GM12865 (cell line): ENCODE data around the gene GAGE12F.
"Not testable (repeated sequence)": the region's sequence is repeated elsewhere in the genome, so short reads cannot be mapped to it uniquely, and the experiment has no call there.

Source experiments
- DNase-seq: peaks from one replicate; pipeline ENCODE4 v3.0.0; 2010; ENCODE audit warnings: low read depth
- H3K4me3 ChIP-seq: 2 replicates; pipeline ENCODE4 v1.5.1; 2011; ENCODE audit warnings: mild to moderate bottlenecking, low read depth, low read length, control low read depth
- CTCF ChIP-seq: IDR thresholded peaks from 2 replicates; pipeline ENCODE4 v1.5.1; 2011; ENCODE audit warnings: low read length, control low read depth, low read depth, inconsistent platforms; ENCODE audit not compliant: insufficient read depth; ENCODE audit errors: missing control alignments

Gene GAGE12F

GRCh38 chrX:49560542-49560941, at the start of gene GAGE12F:
TSS of gene GAGE12F (plus strand) at chrX:49560842. CDS start at chrX:49561997, 1,155 bp downstream.
- not testable (repeated sequence) for DNase-seq, H3K4me3 ChIP-seq

GRCh38 chrX:49531877-49532276, 28.8 kb upstream of the GAGE12F start, which contains the start of gene GAGE12C:
TSS of gene GAGE12C (plus strand) at chrX:49532177. CDS start at chrX:49533332, 1,155 bp downstream.
- DNase-seq, H3K4me3 ChIP-seq: not testable (repeated sequence)

- DNase-seq, H3K4me3 ChIP-seq: not testable (repeated sequence)
Measured at GRCh38 chrX:49541433-49541832, 19.2 kb upstream of the GAGE12F start, which contains the start of gene GAGE12D. TSS of gene GAGE12D (plus strand) at chrX:49541733. CDS start at chrX:49542888, 1,155 bp downstream.

GRCh38 chrX:49550989-49551388, 9.7 kb upstream of the GAGE12F start, which contains the start of gene GAGE12E:
TSS of gene GAGE12E (plus strand) at chrX:49551289. CDS start at chrX:49552444, 1,155 bp downstream.
- not testable (repeated sequence) for DNase-seq, H3K4me3 ChIP-seq

- H3K4me3 ChIP-seq, DNase-seq: not testable (repeated sequence)
Measured at GRCh38 chrX:49568728-49569127, 8.1 kb downstream of the GAGE12F start.

- H3K4me3 ChIP-seq, DNase-seq: not testable (repeated sequence)
Measured at GRCh38 chrX:49569152-49569551, 8.5 kb downstream of the GAGE12F start.

GRCh38 chrX:49570100-49570499, 9.5 kb downstream of the GAGE12F start, which contains the start of gene GAGE12G:
TSS of gene GAGE12G (plus strand) at chrX:49570400. CDS start at chrX:49571555, 1,155 bp downstream.
- DNase-seq, H3K4me3 ChIP-seq: not testable (repeated sequence)

- not testable (repeated sequence) for DNase-seq, H3K4me3 ChIP-seq
Measured at GRCh38 chrX:49579649-49580048, 19.0 kb downstream of the GAGE12F start, which contains the start of gene GAGE12H. TSS of gene GAGE12H (plus strand) at chrX:49579949. CDS start at chrX:49581104, 1,155 bp downstream.

GRCh38 chrX:49589196-49589595, 28.6 kb downstream of the GAGE12F start, which contains the start of gene GAGE2A:
TSS of gene GAGE2A (plus strand) at chrX:49589496. CDS start at chrX:49590651, 1,155 bp downstream.
- not testable (repeated sequence) for H3K4me3 ChIP-seq, DNase-seq

GRCh38 chrX:49589769-49590478, 29.3 kb downstream of the GAGE12F start:
- not testable (repeated sequence) for H3K4me3 ChIP-seq

GRCh38 chrX:49590488-49590887, 29.8 kb downstream of the GAGE12F start:
- H3K4me3 ChIP-seq, DNase-seq: not testable (repeated sequence)

More at GRCh38 chrX:49589769-49590478, 29.3 kb downstream of the GAGE12F start:
- not testable (repeated sequence) for DNase-seq

- not testable (repeated sequence) for DNase-seq, H3K4me3 ChIP-seq
Measured at GRCh38 chrX:49598720-49599119, 38.1 kb downstream of the GAGE12F start, which contains the start of gene GAGE1. TSS of gene GAGE1 (plus strand) at chrX:49599020. CDS start at chrX:49600175, 1,155 bp downstream.

- TF ChIP-seq CTCF, result no peak
- H3K4me3 ChIP-seq, result no peak overlapping the region
- no peak for DNase-seq
Measured at GRCh38 chrX:49610718-49611310, 50.2 kb downstream of the GAGE12F start.
